22Rv1 (cell line): ENCODE measurements around the gene IGSF9B.

Experiments used
- CTCF ChIP-seq: fragments of 450-650 bp; IDR thresholded peaks from 2 replicates; pipeline ENCODE4 v1.5.1; 2017; ENCODE audit warnings: mild to moderate bottlenecking
- ZFX ChIP-seq: fragments of 450-650 bp; IDR thresholded peaks from 2 replicates; pipeline ENCODE4 v1.6.1; 2017; ENCODE audit warnings: antibody characterized with exemption, borderline replicate concordance

DNA sequence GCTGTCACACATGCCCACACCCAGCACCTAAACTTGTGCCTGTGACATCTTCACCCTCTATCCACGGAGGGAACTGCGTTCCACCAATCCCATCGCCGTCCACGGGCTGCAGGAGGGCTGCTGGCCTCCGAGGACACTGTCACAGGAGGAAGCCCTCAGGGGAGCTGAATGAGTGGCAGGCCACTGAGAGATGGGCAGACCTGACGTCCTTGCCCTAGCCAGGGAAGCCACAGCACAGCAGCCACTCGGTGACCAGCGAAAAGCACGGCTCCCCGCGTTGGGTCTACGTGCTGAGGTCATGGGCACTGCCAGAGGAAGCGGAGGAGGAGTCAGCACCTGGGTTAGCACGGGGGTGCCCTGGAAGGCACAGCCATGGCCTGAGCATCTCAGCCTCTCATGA is 50.5 kb downstream of the IGSF9B start:
- TF ChIP-seq CTCF (no peak), ZFX (no peak)
